HCT116 (cell line): ENCODE measurements around the gene FRG1.
"Not testable (repeated sequence)": the region's sequence is repeated elsewhere in the genome, so short reads cannot be mapped to it uniquely, and the experiment has no call there.

Experiments used
- EZH2phosphoT487 ChIP-seq: fragments of 200-600 bp; IDR thresholded peaks from 2 replicates; pipeline ENCODE4 v1.6.1; 2018; ENCODE audit warnings: antibody characterized with exemption, borderline replicate concordance
- TF ChIP-seq, protein P1 (sequence below), 3 experiments: fragments of 200-600 bp in 1 of 3; sonication (generic) in 1 of 3; IDR thresholded peaks in 2 of 3; conservative IDR thresholded peaks in 1 of 3; 2 replicates each; pipeline ENCODE4 v1.5.1; 2012 to 2017; ENCODE audit warnings: low read depth in 2 of 3, low read length in 2 of 3, antibody characterized with exemption in 1 of 3, borderline replicate concordance in 1 of 3, control low read depth in 1 of 3, mild to moderate bottlenecking in 1 of 3, mixed read lengths in 1 of 3, mixed run types in 1 of 3, moderate library complexity in 1 of 3; ENCODE audit not compliant: insufficient read depth in 1 of 3

DNA sequence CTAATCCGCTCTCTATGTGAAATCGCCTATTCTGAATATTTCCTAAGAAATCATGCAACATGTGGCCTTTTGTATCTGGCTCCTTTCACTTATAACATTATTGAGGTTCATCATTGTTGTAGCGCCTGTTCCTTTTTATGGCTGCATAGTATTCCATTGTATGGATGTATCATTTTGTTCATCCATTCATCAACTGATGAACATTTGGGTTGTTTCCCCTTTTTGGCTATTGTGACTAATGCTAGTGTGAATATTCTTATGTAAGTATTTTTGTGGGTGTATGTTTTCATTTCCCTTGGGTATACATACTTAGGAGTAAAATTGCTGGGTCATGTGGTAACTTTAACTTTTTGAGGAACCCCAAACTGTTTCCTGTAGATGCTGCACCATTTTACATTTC, 1.7 kb downstream of the FRG1 start:
- TF ChIP-seq EZH2phosphoT487, result not testable (repeated sequence)
- TF ChIP-seq, protein P1, sequence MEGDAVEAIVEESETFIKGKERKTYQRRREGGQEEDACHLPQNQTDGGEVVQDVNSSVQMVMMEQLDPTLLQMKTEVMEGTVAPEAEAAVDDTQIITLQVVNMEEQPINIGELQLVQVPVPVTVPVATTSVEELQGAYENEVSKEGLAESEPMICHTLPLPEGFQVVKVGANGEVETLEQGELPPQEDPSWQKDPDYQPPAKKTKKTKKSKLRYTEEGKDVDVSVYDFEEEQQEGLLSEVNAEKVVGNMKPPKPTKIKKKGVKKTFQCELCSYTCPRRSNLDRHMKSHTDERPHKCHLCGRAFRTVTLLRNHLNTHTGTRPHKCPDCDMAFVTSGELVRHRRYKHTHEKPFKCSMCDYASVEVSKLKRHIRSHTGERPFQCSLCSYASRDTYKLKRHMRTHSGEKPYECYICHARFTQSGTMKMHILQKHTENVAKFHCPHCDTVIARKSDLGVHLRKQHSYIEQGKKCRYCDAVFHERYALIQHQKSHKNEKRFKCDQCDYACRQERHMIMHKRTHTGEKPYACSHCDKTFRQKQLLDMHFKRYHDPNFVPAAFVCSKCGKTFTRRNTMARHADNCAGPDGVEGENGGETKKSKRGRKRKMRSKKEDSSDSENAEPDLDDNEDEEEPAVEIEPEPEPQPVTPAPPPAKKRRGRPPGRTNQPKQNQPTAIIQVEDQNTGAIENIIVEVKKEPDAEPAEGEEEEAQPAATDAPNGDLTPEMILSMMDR (IDR thresholded peaks at IDR 0.05 in 2 of 3, conservative IDR thresholded peaks at IDR 0.05 in 1 of 3; ENCODE audit: borderline replicate concordance in 1 of 3, insufficient read depth in 1 of 3, low read depth in 2 of 3, low read length in 2 of 3), result not testable (repeated sequence)
